ENCODE measurements around the gene SENP1. TPM values are rescaled to one million over a fixed set of nuclear protein-coding genes. Genes with fewer than 3 reads are reported as not detected.
A peak's percentile ranks its signal among the peaks of the same experiment; 100 is the strongest.

The SENP1 gene
- total RNA-seq, 1 experiment from 2014 or later = 28.8 TPM

DNA sequence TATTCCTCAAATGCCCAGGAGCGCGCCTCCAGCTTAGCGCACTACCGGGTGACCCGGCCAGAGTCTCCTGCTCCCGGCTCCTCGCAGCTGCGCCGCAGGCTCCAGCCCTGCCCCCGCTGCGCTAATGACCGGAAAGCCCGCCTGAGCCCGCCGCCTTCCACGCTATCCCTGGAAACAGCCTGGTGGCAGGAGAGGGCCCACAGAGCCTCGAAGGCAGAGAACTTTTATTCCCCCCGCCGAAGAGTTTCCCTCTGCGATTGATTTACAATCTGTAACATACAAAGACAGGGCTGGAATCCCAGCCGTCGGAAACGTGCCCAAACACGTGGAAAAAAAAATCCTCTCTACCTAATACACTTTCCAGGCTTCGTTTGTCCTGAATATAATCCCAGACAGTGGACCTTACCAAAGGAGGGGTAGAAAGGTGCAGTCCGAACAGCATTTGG is 103.1 kb downstream of the SENP1 start:
- Mint-ChIP-seq H3K36me3 (ENCODE audit: insufficient read depth in 1 of 3, low read depth in 3 of 3) (no peaks in the 10 kb centered on the region), H3K9me3 (peaks cover 0 to 2% of the 10 kb centered on the region in 2 experiments; a peak in 2 of 5 replicates), H3K27ac (no peak overlapping the region), H3K4me3 (peak overlapping the region in 1 of 2 experiments; percentile 86; a peak in 2 of 5 replicates), H3K27me3 (ENCODE audit: low read depth) (peaks cover 99% of the 10 kb centered on the region), H3K4me1 (peaks cover 53 to 60% of the 10 kb centered on the region in 2 experiments)
- H3K4me1 ChIP-seq (ENCODE audit: insufficient read depth, low read length) = peaks cover 3% of the 10 kb centered on the region
- H3K23me2 ChIP-seq (ENCODE audit: insufficient read length, low read depth, low read length, poor library complexity, severe bottlenecking) = peaks cover 31% of the 10 kb centered on the region
- H2BK5ac ChIP-seq (ENCODE audit: insufficient read length, low read length) = no peak overlapping the region
- DNase-seq = no peak
- H4K91ac ChIP-seq (ENCODE audit: insufficient read length, low read depth, low read length) = no peak overlapping the region
- TF ChIP-seq CTCF (conservative IDR thresholded peaks at IDR 0.05) = no peak
- no peak overlapping the region for H3K56ac ChIP-seq (ENCODE audit: insufficient read length, low read depth, low read length)
- H3T11ph ChIP-seq (ENCODE audit: low read length) = no peak overlapping the region
- H3K14ac ChIP-seq (ENCODE audit: insufficient read depth, low read length) = no peak overlapping the region
- H2BK120ac ChIP-seq (ENCODE audit: low read depth, low read length, poor library complexity, severe bottlenecking) = no peak overlapping the region
- no peak overlapping the region for H2BK15ac ChIP-seq (ENCODE audit: low read depth, low read length)
- peak overlapping the region; percentile 69 for H3K4me2 ChIP-seq (ENCODE audit: insufficient read depth, insufficient read length, low read length)
- H2BK12ac ChIP-seq (ENCODE audit: insufficient read length, low read depth, low read length) = no peak overlapping the region
- H4K20me1 ChIP-seq (ENCODE audit: control insufficient read depth, insufficient read depth, insufficient read length) = peaks cover 3% of the 10 kb centered on the region
- no peaks in the 10 kb centered on the region for H3K79me1 ChIP-seq (ENCODE audit: insufficient read depth, low read depth, low read length, poor library complexity, severe bottlenecking)
- H3K4ac ChIP-seq (ENCODE audit: low read depth, low read length) = no peak overlapping the region
- no peak overlapping the region for H3K23ac ChIP-seq (ENCODE audit: insufficient read length, low read depth, low read length)
- H3K79me2 ChIP-seq (ENCODE audit: insufficient read depth, low read length) = no peaks in the 10 kb centered on the region
- H3K18ac ChIP-seq (ENCODE audit: insufficient read length, low read depth, low read length) = no peak overlapping the region
- H2BK20ac ChIP-seq (ENCODE audit: low read depth, low read length, poor library complexity, severe bottlenecking) = no peak overlapping the region
- no peak overlapping the region for H3K9ac ChIP-seq (ENCODE audit: extremely low read depth, insufficient read length, low read length)
- no peak overlapping the region for H3K27ac ChIP-seq (ENCODE audit: insufficient read length, low read depth, low read length)
- peaks cover 80% of the 10 kb centered on the region for H3K27me3 ChIP-seq (ENCODE audit: insufficient read depth, low read length)
- H4K8ac ChIP-seq (replicated peaks; ENCODE audit: insufficient read length, low read depth, low read length) = no peak overlapping the region
- no CpG with 5 or more reads among the region's 26 CpGs for WGBS (ENCODE audit: extremely low coverage, insufficient read length, low lambda C conversion rate)
- no peak overlapping the region for H2AK5ac ChIP-seq (ENCODE audit: insufficient read length, low read length)
- H4K5ac ChIP-seq (ENCODE audit: insufficient read length, low read depth, low read length) = no peak overlapping the region
- no peak overlapping the region for H2AFZ ChIP-seq (ENCODE audit: low read length)
- no peaks in the 10 kb centered on the region for H3K9me3 ChIP-seq (ENCODE audit: control insufficient read depth, low read depth, low read length)
